H1 (cell line): ENCODE results near the gene MAOA. TPM values are rescaled to one million over a fixed set of nuclear protein-coding genes. Genes with fewer than 3 reads are reported as not detected.

Experiments used
- BACH1 ChIP-seq: IDR thresholded peaks from 2 replicates; pipeline ENCODE4 v1.6.1; 2012; ENCODE audit warnings: low read length, improper control_type of control experiment
- CREB1 ChIP-seq: IDR thresholded peaks from 2 replicates; pipeline ENCODE4 v1.6.1; 2012; ENCODE audit warnings: inconsistent platforms
- HDAC6 ChIP-seq: IDR thresholded peaks from one replicate; pipeline ENCODE4 v1.7.1; 2012; ENCODE audit warnings: low read depth, mild to moderate bottlenecking, inconsistent platforms, low read length, moderate library complexity
- KDM1A ChIP-seq: fragments of 200-600, 300-600 bp; sonication (generic); IDR thresholded peaks from 2 replicates; pipeline ENCODE4 v1.7.1; 2016; ENCODE audit warnings: mild to moderate bottlenecking, low read length, borderline replicate concordance
- polyA plus RNA-seq, 7 experiments: library from polyadenylated mRNA; depleted of rRNA in 3 of 7; stranded (reverse) in 5 of 7; unstranded in 2 of 7; fragments of >200 nt in 5 of 7; fragments of 200-250 nt in 2 of 7; gene quantifications; 1 replicate in 5 of 7; 2 replicates in 1 of 7; 4 replicates in 1 of 7; pipeline versions ENCODE4 v1.2.1 to v1.2.3, GENCODE V29; 2011 to 2013; ENCODE audit warnings: missing spikeins in 2 of 7, mixed read lengths in 2 of 7
- total RNA-seq: library from RNA; stranded (reverse); fragmentation: NEBNext Ultra II Directional; extraction: Animal tissue kit (Norgen Biotek cat#: 25700); gene quantifications from 2 replicates; pipeline ENCODE4 v1.2.1, GENCODE V29; 2021
- TF ChIP-seq, protein P1 (sequence below): IDR thresholded peaks from 2 replicates; pipeline ENCODE4 v1.6.1; 2011; ENCODE audit warnings: low read length, improper control_type of control experiment

The MAOA gene
- total and polyA plus RNA-seq, 2 of the 8 experiments (the other 6 are each of a cell fraction or from before 2014, with no cell fraction given), result 2.6 to 8.2 TPM

DNA sequence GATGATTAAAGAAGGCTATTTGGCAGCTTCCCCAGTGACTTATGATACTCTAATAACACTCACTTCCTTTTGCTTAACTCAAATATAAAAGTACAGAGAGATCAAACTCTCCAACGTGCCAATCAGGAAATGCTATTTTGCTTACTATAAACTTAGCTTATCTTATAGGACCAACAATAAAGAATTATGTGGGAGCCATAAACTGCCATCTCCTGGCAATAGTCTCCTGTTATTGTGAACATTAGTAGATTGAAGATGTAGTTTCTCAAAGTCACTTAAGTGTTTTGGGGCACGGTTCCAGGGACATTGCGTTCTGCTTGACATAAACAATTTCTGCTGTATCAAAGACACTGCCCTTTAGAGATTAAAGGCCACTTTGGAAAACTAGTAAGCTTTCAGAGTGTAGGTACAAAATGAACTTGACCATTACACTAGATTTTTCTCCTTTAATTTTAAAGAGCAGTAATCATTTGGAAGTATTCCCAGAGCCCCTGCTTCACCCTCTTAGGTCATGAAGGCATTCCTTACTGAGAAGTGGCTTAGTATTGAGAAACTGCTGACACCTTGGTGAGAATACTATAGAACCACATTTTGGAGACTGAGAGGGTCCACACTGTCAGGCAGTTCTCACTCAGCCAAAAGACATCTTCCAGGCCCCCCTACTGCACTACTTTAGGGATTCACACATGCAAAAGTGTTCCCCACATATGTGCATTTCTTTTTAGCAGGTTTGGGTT is 51.9 kb downstream of the MAOA start (continued):
- TF ChIP-seq, protein P1, sequence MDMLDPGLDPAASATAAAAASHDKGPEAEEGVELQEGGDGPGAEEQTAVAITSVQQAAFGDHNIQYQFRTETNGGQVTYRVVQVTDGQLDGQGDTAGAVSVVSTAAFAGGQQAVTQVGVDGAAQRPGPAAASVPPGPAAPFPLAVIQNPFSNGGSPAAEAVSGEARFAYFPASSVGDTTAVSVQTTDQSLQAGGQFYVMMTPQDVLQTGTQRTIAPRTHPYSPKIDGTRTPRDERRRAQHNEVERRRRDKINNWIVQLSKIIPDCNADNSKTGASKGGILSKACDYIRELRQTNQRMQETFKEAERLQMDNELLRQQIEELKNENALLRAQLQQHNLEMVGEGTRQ, result no peak
- no peak for TF ChIP-seq KDM1A
- no peak for TF ChIP-seq CREB1
- TF ChIP-seq BACH1, result no peak
- TF ChIP-seq HDAC6, result no peak
- TF ChIP-seq, all 59 proteins: peak for 0
